Upper lobe of left lung (tissue), 4 donors: ENCODE results near the gene CXCR5.

Source experiments
- EP300 ChIP-seq, 4 donors: sonication (generic); formaldehyde crosslinking; IDR thresholded peaks; one replicate each; pipeline ENCODE4 v1.5.1; 2017; ENCODE audit warnings: antibody characterized with exemption in 4 of 4, control low read depth in 2 of 4
- POLR2A ChIP-seq, 4 donors: fragments of 450-650 bp; IDR thresholded peaks; one replicate each; pipeline ENCODE4 v1.5.1; 2016 to 2017; ENCODE audit warnings: antibody characterized with exemption in 4 of 4, mild to moderate bottlenecking in 2 of 4
- POLR2AphosphoS5 ChIP-seq, 2 donors: sonication (generic); formaldehyde crosslinking; IDR thresholded peaks; one replicate each; pipeline ENCODE4 v1.5.1; 2017; ENCODE audit warnings: antibody characterized with exemption in 2 of 2
- TF ChIP-seq, protein P1 (sequence below), 6 experiments: fragments of 450-650 bp in 4 of 6; fragments of 200-600 bp in 2 of 6; sonication (generic) in 2 of 6; IDR thresholded peaks; one replicate each; pipeline ENCODE4 v1.5.1; 2016 to 2019; ENCODE audit warnings: antibody characterized with exemption in 6 of 6

DNA sequence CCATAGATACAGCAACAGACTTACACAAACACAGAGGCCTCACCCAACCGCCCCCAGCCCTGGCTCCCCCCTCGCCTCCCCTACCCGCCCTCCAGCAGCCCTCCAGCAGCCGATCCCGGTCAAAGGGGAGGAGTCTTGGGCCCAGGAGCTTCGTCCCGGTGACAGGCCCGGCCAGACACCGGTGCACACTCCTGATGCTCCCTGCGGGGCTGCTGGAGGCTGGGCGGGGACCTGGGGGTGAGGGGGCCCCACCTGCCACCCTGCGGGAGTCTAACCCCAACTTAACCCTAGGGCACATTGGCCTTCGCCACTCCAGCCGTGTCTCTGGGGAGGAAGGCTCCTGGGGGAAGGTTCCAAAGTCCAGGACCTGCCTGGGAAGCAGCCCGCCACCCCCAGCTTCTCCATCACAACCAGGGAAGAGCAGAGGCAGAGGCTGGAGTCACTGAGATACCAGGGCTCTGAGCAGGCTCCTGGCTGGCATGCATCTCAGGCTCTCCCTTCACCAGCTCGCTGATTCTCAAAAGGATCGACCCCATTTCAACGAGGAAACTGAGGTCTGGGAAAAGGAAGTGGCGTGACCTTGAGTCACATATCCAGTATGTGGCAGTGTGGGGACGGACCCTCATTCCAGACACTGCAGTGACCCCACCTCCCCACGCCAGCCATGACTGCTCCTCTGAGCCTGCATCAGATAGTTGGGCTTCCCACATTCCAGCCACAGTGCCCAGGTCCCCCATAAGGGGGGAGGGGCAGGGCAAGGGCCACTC lies 27.6 kb downstream of the CXCR5 start:
- TF ChIP-seq POLR2A (IDR thresholded peaks at IDR 0.05) (no peak), EP300 (IDR thresholded peaks at IDR 0.05) (no peak), POLR2AphosphoS5 (IDR thresholded peaks at IDR 0.05) (no peak)
- TF ChIP-seq, protein P1, sequence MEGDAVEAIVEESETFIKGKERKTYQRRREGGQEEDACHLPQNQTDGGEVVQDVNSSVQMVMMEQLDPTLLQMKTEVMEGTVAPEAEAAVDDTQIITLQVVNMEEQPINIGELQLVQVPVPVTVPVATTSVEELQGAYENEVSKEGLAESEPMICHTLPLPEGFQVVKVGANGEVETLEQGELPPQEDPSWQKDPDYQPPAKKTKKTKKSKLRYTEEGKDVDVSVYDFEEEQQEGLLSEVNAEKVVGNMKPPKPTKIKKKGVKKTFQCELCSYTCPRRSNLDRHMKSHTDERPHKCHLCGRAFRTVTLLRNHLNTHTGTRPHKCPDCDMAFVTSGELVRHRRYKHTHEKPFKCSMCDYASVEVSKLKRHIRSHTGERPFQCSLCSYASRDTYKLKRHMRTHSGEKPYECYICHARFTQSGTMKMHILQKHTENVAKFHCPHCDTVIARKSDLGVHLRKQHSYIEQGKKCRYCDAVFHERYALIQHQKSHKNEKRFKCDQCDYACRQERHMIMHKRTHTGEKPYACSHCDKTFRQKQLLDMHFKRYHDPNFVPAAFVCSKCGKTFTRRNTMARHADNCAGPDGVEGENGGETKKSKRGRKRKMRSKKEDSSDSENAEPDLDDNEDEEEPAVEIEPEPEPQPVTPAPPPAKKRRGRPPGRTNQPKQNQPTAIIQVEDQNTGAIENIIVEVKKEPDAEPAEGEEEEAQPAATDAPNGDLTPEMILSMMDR (IDR thresholded peaks at IDR 0.05), result no peak
